Measurements from ENCODE around the gene OR6Y1. TPM values are rescaled to one million over a fixed set of nuclear protein-coding genes. Genes with fewer than 3 reads are reported as not detected.

Gene OR6Y1
- total RNA-seq, 2 experiments from 2014 or later, result not detected

Other genes with a start within 250 kb of the OR6Y1 start
- gene CD1B, start 222.9 kb downstream of the OR6Y1 start, total RNA-seq, result not detected
- not detected for gene CD1E, start 200.5 kb downstream of the OR6Y1 start, total RNA-seq
- not detected for gene OR10T2, start 154.9 kb downstream of the OR6Y1 start, total RNA-seq
- not detected for gene OR10K2, start 128.2 kb downstream of the OR6Y1 start, total RNA-seq
- not detected for gene OR10K1, start 92.6 kb downstream of the OR6Y1 start, total RNA-seq
- gene OR10R2, start 82.2 kb downstream of the OR6Y1 start, total RNA-seq, result not detected
- gene OR6P1, start 16.2 kb upstream of the OR6Y1 start, total RNA-seq, result not detected
- not detected for gene OR10X1, start 25.5 kb upstream of the OR6Y1 start, total RNA-seq
- gene OR10Z1, start 50.9 kb upstream of the OR6Y1 start, total RNA-seq, result not detected
- gene SPTA1, start 132.3 kb upstream of the OR6Y1 start, total RNA-seq, result not detected
- gene OR6K2, start 146.2 kb upstream of the OR6Y1 start, total RNA-seq, result not detected
- not detected for gene OR6K3, start 166.3 kb upstream of the OR6Y1 start, total RNA-seq
- not detected for gene OR6K6, start 200.3 kb upstream of the OR6Y1 start, total RNA-seq
- gene OR6N1, start 217.8 kb upstream of the OR6Y1 start, total RNA-seq, result not detected
- not detected for gene OR6N2, start 226.8 kb upstream of the OR6Y1 start, total RNA-seq